Measurements from ENCODE around the gene TLR9. TPM values are rescaled to one million over a fixed set of nuclear protein-coding genes. Genes with fewer than 3 reads are reported as not detected.

Gene TLR9
- polyA plus RNA-seq, 1 of the 3 experiments (the other 2 are of a cell fraction) = 0.12 TPM

DNA sequence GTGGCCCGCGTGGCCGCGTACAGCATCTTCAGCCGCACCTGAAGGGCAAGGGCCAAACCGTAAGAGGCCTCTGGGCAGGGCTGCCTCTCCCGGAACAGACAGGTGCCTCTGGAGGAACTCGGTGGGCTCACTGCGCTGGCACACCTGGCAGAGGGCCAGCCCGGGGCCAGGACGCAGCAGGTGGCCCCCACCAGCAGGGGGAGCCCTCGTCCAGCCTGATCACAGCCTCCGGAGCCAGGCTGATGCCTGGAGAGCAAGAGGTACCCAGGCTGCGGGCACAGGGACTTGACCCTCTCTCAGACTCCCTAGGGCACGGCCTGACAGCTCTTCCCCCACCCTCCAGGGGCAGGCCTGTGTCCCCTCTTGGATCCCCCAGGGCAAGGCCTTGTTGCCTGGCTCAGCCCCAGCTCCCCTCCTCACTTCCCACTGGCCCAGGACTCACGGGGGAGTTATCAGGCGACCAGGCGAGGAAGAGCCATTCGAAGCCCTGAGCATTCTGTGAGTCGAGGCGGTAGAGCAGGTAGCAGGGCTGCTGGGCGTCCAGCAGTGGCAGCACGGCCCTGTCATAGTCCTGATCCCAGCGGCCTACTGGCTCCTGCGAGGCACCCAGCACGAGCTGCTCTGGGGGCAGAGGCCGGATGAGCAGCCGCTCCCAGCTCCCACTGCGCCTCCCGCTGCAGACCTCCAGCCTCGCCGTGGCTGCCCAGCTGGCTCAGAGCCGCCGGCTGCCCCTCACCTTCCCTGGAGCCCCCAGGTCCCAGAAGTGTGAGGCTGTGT lies 6.2 kb upstream of the TLR9 start:
- 90% methylated on average over 17 of the region's 34 CpGs for WGBS (ENCODE audit: low lambda C conversion rate)
- Histone ChIP-seq H2AFZ (ENCODE audit: low read depth) (no peak overlapping the region), H4K20me1 (ENCODE audit: insufficient read depth) (peaks cover 23% of the 10 kb centered on the region), H3K27me3 (ENCODE audit: insufficient read depth) (no peaks in the 10 kb centered on the region), H3K9me3 (no peaks in the 10 kb centered on the region), H3K9ac (no peak overlapping the region), H3K4me3 (ENCODE audit: low read depth in 2 of 2, low read length in 1 of 2) (no peak overlapping the region), H3K79me2 (ENCODE audit: insufficient read depth) (peaks cover 49% of the 10 kb centered on the region), H3K9me2 (no peaks in the 10 kb centered on the region), H3K27ac (ENCODE audit: low read depth in 2 of 2, low read length in 1 of 2) (no peak overlapping the region), H3K4me1 (ENCODE audit: control insufficient read depth in 1 of 2, insufficient read depth in 2 of 2, low read depth in 1 of 2, low read length in 1 of 2) (peaks cover 2 to 15% of the 10 kb centered on the region in 2 experiments; a peak in 3 of 4 replicates), H3K36me3 (replicated peaks in 1 of 2; ENCODE audit: control insufficient read depth in 1 of 2, insufficient read depth in 2 of 2, low read length in 1 of 2) (peaks cover 16 to 42% of the 10 kb centered on the region in 2 experiments), H3F3A (replicated peaks; ENCODE audit: insufficient read depth) (no peaks in the 10 kb centered on the region), H3K4me2 (no peak overlapping the region)
- ChIA-PET POLR2A (no interaction called here), CTCF (interaction anchor here (0.6 to 11.8 kb wide), 29 partner anchors 10 to 231 kb away, joined by 3 to 257 read pairs (median 5); partner anchors contain the start of genes PPM1M, TLR9 and WDR82)
- peak; percentile 90 for DNase-seq
- no peak for TF ChIP-seq TCF12 (IDR thresholded peaks at IDR 0.05)
- no peak for TF ChIP-seq EZH2phosphoT487 (IDR thresholded peaks at IDR 0.05; ENCODE audit: borderline replicate concordance, low read depth)
- peak; percentile 82 for TF ChIP-seq NFIC (IDR thresholded peaks at IDR 0.05; ENCODE audit: borderline replicate concordance)
- peak; percentile 62 for TF ChIP-seq RAD21 (IDR thresholded peaks at IDR 0.05; ENCODE audit: low read length)
- TF ChIP-seq MEF2A (IDR thresholded peaks at IDR 0.05; ENCODE audit: borderline replicate concordance, low read depth) = no peak
- TF ChIP-seq, protein P1, sequence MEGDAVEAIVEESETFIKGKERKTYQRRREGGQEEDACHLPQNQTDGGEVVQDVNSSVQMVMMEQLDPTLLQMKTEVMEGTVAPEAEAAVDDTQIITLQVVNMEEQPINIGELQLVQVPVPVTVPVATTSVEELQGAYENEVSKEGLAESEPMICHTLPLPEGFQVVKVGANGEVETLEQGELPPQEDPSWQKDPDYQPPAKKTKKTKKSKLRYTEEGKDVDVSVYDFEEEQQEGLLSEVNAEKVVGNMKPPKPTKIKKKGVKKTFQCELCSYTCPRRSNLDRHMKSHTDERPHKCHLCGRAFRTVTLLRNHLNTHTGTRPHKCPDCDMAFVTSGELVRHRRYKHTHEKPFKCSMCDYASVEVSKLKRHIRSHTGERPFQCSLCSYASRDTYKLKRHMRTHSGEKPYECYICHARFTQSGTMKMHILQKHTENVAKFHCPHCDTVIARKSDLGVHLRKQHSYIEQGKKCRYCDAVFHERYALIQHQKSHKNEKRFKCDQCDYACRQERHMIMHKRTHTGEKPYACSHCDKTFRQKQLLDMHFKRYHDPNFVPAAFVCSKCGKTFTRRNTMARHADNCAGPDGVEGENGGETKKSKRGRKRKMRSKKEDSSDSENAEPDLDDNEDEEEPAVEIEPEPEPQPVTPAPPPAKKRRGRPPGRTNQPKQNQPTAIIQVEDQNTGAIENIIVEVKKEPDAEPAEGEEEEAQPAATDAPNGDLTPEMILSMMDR (IDR thresholded peaks at IDR 0.05) = peak; percentile 75
- peak; percentile 44 for TF ChIP-seq SMC3 (IDR thresholded peaks at IDR 0.05; ENCODE audit: low read depth, low read length)
- no peak for TF ChIP-seq FOXJ3 (CRISPR knock-in tag; IDR thresholded peaks at IDR 0.05)

GRCh38 chr3:52230889-52231499 lies 5.5 kb upstream of the TLR9 start:
- WGBS (ENCODE audit: low lambda C conversion rate) = 94% methylated on average over 6 of the region's 16 CpGs
- POLR2A ChIA-PET = interaction anchor here (1.4 kb wide), 1 partner anchor 8 kb away, joined by 3 read pairs; the partner anchor contains the start of gene TWF2
- Histone ChIP-seq H3K9me2 (no peaks in the 10 kb centered on the region), H3K27me3 (ENCODE audit: insufficient read depth) (no peaks in the 10 kb centered on the region), H3K4me2 (no peak overlapping the region), H3K9me3 (no peaks in the 10 kb centered on the region), H3K9ac (no peak overlapping the region), H3K4me1 (ENCODE audit: control insufficient read depth in 1 of 2, insufficient read depth in 2 of 2, low read depth in 1 of 2, low read length in 1 of 2) (peaks cover 0 to 10% of the 10 kb centered on the region in 2 experiments; a peak in 1 of 4 replicates), H3K79me2 (ENCODE audit: insufficient read depth) (peaks cover 42% of the 10 kb centered on the region), H3K36me3 (replicated peaks in 1 of 2; ENCODE audit: control insufficient read depth in 1 of 2, insufficient read depth in 2 of 2, low read length in 1 of 2) (peaks cover 16 to 42% of the 10 kb centered on the region in 2 experiments), H3K27ac (ENCODE audit: low read depth in 2 of 2, low read length in 1 of 2) (no peak overlapping the region), H4K20me1 (ENCODE audit: insufficient read depth) (peaks cover 23% of the 10 kb centered on the region), H3F3A (replicated peaks; ENCODE audit: insufficient read depth) (no peaks in the 10 kb centered on the region), H3K4me3 (ENCODE audit: low read depth in 2 of 2, low read length in 1 of 2) (no peak overlapping the region), H2AFZ (ENCODE audit: low read depth) (no peak overlapping the region)
- CTCF ChIA-PET = interaction anchor here (0.6 to 11.8 kb wide), 17 partner anchors 11 to 230 kb away, joined by 3 to 257 read pairs (median 5); partner anchors contain the start of genes PPM1M, TLR9 and WDR82
- TF ChIP-seq POLR2AphosphoS5 (IDR thresholded peaks at IDR 0.05; ENCODE audit: low read depth, low read length) = no peak
- no peak for TF ChIP-seq RAD21 (IDR thresholded peaks at IDR 0.05; ENCODE audit: low read length)
- no peak for TF ChIP-seq RXRA (IDR thresholded peaks at IDR 0.05; ENCODE audit: borderline replicate concordance, low read depth)
- no peak for TF ChIP-seq ELF1 (IDR thresholded peaks at IDR 0.05)
- TF ChIP-seq EZH2phosphoT487 (IDR thresholded peaks at IDR 0.05; ENCODE audit: borderline replicate concordance, low read depth) = no peak
- no peak for DNase-seq
